NCI-H2107 treated with DMSO at 0.1 percent for 48 hours (cell line): Measurements from ENCODE around the gene ELN.
"Not testable (repeated sequence)": the region's sequence is repeated elsewhere in the genome, so short reads cannot be mapped to it uniquely, and the experiment has no call there.

ENCODE experiments used
- DNase-seq: peaks from one replicate; lab custom pipeline; 2025; ENCODE audit not compliant: unreplicated experiment; lab: John Stamatoyannopoulos, UW

The ELN gene

DNA sequence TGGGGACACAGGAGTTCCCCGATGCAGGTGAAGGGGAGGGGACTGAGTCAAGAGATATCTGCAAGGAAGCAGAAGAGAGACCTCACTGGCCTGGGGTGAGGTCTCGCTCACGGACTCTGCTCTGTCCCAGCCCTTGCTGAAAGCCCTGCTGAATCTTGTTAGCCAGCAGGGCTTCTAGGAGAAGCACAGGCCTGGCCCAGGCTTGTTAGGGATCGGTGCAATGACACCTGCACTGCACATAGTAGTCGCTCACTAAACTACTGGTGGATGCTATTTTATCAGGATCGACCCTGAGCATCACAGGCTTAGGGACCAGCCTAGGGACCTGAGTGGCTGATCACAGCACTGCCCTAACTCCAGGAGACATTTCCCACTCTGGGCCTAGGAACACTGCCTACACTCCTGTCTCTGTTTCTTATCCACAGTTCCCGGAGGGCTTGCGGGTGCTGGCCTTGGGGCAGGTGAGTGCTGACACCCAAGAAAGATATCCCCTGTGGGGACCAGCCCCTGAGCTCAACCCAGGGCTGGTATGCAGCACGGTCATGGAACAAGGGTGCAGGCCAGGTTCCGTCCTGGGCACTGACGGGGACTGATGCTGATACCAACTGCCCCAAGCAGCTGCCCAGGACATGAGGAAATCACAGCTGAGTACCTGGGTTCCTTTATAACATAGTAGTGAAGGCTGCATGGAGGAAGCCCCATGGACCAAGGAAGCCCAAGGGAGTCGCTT, 13.0 kb downstream of the ELN start:
- DNase-seq: no peak

DNA sequence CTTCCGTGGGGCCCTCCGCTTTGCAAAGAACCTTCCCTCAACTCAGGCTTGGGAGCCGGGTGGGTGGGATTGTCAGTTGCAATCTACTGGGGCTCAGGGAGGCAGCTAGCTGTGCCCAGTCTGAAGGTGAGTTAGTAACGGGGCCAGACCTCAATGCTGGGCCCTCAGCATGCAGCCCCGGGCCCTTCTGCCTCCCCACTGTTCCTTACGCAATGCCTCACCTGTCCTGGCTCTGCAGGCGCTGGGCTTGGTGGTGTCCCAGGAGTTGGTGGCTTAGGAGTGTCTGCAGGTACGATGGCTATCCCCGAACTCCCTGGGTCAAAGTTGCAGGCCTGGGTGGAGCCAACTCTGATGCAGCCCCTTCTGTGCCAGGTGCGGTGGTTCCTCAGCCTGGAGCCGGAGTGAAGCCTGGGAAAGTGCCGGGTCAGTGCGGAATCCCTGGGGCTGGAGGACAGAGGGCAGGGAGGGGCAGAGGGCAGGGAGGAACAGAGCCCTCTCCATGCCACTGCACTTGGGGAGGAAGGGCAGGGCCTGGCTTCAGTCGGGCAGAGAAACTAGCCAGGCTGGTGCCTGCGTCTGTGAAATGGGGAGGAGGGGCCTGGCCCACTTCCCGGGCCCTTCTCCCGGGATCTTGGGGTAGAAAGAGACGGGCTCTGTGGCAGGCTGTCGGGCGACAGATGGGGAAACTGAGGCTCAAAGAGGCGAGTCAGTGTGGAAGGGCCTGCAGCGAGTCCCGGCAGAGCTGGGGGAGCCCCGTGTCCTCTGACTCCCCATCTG, 15.0 kb downstream of the ELN start:
- no peak for DNase-seq

DNA sequence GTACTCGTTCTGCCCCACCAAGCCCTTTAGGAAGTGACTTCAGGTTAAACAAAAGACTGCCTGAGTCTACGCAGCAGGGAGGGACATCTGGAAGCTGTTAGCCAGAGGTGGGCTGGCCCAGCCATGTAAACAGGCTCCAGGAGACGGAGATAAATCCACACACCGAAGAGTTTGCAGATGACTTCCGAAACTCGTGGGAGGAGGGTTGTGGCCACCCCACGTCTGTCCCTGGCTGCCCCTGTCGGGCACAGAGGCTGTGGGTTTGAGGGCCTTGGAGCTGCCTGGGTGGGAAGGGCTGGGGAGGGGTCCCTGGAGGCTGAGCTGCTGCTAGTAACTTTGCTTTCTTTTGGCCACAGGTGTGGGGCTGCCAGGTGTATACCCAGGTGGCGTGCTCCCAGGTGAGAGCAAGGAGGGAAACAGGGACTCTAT, 15.6 kb downstream of the ELN start:
- DNase-seq: peak; percentile 33

DNA sequence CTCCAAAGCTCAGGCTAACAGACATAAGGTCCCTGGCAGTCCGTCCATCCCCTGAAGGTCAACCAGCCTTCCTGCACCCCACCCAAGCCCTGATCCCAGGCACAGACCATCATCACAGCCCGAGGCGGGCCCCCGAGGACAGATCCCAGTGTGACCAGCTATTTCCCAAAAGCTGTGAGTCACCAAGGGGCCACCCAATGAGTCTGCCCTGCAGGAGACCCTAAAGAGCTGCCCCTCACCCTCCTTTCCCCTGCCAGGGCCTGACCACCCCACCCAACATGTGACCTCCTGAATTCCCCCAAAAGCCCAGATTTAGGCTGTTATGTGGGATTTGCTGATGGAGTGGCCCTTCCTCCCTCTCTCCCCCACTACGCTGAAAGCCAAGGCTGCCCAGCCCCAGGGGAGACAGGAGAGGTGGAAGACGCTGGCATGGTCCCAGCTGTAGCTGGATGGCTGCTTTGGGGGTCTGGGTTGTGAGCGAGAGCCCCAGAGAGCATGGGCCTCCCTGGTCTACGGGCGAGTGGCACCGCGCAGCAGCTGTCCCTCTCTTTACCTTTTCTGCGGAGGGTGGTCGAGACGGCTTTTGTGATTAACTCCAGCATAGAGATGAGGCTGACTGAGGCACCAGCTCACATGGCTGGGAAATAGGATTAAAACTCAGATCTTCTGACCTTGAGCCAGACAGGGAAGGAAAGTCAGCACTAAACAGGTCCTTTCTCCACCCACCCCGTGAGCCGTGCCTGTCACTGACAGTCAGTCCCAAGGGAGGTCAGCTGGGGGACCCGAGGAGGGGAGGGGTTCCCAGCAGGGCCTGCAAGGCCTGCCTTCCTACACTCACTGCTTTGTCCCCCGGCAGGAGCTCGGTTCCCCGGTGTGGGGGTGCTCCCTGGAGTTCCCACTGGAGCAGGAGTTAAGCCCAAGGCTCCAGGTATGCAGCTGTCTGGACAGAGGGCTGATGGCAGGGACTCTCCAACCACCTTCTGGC, 16.7 kb downstream of the ELN start:
- no peak for DNase-seq

DNA sequence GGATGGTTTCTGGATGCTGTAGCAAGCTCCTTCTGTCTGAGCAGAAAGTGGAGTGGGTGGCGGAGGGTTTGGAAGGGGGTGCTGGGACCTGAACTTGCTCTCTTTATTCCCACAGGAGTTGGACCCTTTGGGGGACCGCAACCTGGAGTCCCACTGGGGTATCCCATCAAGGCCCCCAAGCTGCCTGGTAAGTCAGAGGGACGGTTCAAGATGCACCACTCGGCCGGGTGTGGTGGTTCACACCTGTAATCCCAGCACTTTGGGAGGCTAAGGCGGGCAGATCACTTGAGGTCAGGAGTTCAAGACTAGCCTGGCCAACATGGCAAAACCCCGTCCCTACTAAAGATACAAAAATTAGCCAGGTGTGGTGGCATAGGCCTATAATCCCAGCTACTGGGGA, 18.6 kb downstream of the ELN start:
- DNase-seq: not testable (repeated sequence)

DNA sequence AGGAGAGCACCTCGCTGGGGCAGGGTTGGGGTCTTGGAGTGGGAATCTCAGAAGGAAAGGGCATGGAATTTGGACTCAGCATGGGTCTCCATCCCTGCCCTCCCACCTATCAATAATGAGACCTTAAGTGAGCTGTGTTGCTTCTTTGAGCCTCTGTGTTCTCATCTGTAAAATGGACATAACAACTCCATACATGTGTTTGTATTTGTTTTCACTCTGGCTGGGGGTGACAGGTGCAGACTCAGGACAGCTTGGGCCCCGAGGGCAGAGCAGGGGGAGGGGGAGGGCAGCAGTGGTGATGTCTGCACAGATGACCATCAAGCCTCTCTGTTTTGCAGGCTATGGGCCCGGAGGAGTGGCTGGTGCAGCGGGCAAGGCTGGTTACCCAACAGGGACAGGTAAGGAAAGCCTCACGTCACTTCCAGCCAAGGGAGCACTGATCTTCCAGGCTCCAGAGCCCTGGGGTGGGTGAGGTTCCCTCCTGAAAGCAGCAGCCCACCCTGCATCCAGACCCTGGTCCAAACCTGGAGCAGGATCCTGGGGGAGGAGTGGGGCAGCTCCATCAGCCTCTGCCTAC, 19.9 kb downstream of the ELN start:
- DNase-seq: no peak

DNA sequence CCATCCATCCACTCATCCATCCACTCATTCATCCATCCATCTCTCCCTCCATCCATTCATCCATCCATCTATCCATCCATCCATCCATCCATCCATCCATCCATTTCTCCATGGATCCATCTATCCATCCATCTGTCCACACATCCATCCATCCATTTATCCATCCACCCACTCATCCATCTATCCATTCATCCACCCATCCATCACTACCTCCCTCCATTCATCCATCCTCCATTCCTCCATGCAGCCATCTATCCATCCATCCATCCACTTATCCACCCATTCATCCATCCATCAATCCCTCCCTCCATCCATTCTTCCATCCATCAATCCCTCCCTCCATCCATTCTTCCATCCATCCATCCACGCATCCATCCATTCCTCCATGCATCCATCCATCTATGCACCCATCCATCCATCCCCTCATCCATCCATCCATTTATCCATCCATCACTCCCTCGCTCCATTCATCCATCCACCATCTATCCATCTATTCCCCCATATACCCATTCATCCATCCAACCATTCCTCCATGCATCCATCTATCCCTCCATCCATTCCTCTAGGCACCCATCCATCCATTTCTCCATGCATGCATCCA, 21.1 kb downstream of the ELN start:
- no peak for DNase-seq

DNA sequence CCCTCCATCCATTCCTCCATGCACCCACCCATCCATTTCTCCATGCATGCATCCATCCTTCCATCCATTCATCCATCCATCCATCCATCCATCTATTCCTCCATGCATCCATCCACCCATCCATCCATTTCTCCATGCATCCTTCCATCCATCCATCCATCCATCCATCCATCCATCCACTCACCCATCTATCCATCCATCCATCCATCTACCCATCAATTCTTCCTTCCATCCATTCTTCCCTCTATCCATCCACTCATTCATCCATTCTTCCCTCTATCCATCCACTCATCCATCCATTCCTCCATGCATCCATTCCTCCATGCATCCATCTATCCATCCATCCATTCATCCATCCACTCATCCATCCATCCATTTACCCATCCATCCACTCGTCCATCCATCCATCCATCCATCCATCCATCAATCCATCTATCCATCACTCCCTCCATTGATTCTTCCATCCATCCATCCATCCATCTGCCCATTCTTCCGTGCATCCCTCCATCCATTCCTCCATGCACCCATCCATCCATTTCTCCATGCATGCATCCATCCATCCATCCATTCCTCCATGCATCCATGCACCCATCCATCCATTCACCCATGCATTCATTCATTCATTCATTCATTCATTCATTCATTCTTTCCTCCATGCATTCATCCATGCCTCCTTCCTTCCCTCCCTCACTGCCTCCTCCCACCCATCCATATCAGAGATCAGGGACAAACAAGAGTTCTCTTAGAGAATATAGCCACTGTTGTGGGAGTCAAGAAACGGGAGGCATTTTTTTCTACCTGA, 22.2 kb downstream of the ELN start:
- no peak for DNase-seq

DNA sequence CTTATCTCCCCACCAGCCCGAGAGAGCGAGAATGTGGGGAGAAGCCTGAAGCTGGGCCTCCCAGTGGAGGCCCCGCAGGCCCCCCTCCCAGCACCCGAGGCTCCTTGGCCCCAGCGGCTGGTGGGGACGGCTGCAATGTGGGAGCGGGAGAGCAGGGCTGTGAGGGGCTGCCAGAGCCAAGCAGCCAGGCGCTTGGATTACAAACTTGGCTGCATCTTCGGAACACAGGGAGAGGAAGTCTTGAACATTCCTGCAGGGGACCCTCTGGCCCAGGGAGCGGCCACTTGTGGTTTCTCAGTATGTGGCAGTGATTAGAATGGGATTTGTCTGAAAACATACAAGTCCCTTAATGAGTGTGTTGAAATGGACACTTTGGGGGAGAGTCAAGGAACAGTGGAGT, 23.2 kb downstream of the ELN start:
- no peak for DNase-seq

DNA sequence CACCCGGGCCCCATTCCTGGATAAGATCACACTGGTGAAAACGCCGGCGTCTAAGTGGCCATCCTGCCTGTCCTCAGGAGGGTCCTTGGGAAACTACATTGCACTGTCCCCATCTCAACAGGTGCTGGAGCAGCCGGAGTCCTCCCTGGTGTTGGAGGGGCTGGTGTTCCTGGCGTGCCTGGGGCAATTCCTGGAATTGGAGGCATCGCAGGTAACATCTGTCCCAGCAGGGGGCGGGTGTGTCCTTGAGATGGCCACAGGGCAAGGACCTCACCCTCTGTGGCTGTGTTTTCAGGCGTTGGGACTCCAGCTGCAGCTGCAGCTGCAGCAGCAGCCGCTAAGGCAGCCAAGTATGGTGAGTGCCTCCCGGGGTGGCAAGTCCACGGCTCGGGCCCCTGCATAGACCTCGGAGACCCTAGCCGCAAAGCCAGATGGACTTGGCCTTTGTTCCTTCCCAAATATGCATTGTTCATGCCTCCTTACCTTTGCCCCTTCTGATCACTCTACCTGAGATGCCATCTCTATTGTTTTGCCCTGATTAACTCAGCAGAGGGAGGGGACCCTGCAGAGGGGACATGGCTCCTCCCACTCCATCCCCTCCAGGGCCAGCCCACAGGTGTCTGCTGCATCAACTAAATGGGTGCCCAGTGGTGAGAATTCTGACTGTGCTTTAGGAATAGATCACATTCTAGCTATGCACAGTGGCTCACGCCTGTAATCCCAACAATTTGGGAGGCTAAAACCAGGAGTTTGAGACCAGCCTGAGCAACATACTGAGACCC, 23.8 kb downstream of the ELN start:
- DNase-seq: no peak

DNA sequence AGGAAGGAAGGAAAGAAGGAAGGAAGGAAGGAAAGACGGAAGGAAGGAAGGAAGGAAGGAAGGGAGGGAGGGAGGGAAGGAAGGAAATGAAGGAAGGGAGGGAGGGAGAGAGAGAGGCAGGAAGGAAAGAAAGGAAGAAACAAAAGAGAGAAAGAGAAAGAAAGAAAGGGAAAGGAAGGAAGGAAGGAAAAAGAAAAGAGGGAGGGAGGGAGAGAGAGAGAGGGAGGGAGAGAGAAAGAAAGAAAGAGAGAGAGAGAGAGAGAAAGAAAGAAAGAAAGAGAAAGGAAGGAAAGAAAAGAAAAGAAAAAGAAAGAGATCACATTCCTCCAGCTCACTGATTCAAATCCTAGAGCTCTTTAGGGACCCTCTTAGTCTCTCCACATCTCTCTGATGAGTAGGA, 24.7 kb downstream of the ELN start:
- DNase-seq: no peak

DNA sequence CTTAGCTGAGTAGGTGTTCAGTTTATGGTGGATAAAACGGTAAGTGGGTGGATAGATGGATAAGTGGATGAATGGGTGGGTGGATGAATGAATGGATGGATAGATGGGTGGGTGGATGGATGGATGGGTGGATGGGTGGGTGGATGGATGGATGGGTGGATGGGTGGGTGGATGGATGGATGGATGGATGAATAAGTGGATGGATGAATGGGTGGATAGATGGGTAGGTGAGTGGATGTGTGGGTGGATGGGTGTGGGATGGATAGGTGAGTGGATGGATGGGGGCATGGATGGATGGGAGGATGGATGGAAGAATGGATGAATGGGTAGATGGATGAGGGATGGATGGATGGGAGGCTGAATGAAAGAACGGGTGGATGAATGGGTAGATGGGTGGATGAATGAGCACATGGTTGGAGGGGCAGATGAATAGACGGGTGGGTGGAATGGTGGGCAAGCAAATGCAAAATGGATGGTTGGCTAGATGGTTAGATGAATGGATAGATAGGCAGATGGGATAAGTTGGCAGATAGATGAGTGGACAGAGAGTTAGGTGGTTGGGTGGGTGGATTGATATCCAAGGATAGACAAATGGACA, 25.7 kb downstream of the ELN start:
- no peak for DNase-seq

DNA sequence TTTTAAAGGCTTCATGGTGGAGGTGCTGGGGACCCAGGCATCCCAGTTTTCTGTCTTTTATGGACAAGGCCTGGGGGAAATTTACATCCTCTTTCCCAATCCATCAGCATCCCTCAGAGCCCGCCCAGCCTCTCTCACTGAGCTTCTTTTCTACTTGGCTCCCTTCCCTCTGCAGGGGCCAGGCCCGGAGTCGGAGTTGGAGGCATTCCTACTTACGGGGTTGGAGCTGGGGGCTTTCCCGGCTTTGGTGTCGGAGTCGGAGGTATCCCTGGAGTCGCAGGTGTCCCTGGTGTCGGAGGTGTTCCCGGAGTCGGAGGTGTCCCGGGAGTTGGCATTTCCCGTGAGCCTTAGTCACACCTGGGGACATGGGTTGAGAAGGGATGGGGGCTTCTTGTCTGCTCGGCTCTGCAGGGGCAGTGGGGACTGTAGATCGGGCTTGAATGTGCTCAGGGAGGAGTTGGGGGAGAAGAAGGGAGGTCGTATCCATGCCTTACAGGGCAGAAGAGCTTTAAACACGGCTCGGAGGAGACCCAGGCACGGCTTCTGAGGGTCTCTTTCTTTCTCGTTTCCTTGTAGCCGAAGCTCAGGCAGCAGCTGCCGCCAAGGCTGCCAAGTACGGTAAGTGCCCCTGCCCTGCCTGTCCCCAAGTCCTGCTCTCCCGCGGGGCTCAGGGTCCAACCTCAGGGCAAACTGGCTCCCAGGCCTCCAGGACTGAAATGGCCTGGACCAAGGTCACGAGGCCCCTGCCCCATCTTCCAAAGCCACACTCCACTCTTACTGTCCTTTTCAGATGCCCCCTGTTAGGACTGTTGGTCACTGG, 28.3 kb downstream of the ELN start:
- DNase-seq: no peak

DNA sequence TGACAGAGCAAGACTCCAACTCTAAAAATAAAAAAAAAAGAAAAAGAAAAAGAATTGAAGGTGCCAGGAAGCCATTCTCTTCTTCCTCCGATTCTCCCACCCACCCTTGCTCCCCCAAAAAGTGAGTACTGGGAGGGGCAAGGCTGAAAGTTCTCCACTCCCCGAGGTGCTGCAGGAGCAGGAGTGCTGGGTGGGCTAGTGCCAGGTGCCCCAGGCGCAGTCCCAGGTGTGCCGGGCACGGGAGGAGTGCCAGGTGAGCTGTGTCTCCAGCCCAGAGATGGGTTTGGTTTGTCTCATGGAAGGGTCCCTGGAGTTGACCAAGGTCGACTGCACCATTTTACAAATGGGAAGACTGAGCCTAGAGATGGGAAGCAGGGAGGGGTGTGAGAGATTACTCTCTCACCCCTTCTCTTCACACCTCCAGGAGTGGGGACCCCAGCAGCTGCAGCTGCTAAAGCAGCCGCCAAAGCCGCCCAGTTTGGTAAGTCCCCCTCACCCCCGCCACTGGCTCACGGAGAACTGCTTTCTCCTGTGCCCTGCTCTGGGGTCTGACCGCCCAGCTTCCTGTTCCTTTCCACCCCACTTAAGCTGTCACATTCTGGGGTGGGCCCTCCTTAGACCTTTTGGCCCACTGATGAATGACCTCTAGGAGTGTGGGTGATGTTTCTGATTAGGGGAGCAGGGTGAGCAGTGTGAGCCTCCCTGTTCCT, 29.4 kb downstream of the ELN start:
- no peak for DNase-seq

DNA sequence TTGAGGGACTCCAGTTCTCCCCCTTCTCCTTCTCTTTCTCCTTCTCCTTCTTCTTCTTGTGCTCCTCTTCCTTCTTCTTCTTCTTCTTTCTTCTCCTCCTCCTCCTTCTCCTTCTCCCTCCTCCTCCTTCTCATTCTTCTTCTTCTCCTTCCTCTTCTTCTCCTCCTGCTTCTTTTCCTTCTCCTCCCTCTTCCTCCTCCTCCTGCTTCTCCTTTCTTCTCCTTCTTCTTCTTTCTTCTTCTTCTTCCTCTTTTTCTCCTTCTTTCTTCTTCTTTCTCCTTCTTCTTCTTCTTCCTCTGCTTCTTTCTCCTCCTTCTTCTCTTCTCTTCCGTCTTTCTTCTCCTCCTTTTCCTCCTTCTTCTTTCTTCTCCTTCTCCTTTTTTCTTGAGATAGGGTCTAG, 30.0 kb downstream of the ELN start:
- DNase-seq: no peak

DNA sequence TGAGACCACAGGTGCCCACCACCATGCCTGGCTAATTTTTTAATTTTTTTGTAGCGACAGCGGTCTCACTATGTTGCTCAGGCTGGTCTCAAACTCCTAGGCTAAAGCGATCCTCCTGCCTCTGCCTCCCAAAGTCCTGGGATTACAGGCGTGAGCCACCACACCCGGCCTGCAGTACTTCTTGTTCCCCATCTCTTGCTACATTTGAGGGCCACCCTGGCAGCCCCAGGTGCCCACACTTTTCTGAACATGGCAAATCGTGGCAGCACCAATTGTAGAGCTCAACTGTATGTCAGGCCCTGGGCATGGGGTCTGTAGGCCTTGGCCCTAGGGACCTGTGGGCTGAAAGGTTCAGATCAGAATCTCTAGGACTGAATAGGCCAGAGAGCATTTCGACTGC, 30.5 kb downstream of the ELN start:
- no peak for DNase-seq

DNA sequence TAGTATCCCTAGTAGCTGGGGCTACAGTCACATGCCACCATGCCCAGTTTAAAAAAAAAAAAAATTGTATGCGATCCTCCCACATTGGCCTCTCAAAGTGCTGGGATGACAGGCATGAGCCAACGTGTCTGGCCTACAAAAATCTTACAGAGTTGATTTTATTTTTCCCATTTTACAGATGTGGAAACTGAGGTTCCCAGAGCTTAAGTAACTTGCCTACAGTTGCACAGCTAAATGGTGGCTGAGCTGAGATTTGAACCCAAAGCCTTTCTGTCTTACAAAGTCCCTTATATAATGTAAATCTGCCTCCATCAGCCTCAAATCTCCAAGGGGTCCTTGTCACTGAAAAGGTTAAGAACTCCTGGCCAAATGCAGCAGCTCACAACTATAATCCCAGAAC, 31.1 kb downstream of the ELN start:
- no peak for DNase-seq
